GM19193 (cell line): ENCODE measurements around the gene ITPR2.
A peak's percentile ranks its signal among the peaks of the same experiment; 100 is the strongest.

Experiments
- POLR2A ChIP-seq: IDR thresholded peaks from 4 replicates; pipeline ENCODE4 v1.6.1; 2011; ENCODE audit not compliant: insufficient read depth, insufficient read length; ENCODE audit errors: extremely low read depth

The ITPR2 gene

GRCh38 chr12:26723379-26724308 is 109.3 kb downstream of the ITPR2 start:
- no peak for TF ChIP-seq POLR2A

- no peak for TF ChIP-seq POLR2A
Observed at GRCh38 chr12:26721800-26722199, 111.2 kb downstream of the ITPR2 start.

- no peak for TF ChIP-seq POLR2A
Observed at GRCh38 chr12:26719852-26720251, 113.1 kb downstream of the ITPR2 start.

GRCh38 chr12:26717757-26718156 is 115.2 kb downstream of the ITPR2 start:
- TF ChIP-seq POLR2A, result no peak

- TF ChIP-seq POLR2A, result no peak
Observed at GRCh38 chr12:26715232-26715631, 117.8 kb downstream of the ITPR2 start.

GRCh38 chr12:26713885-26714383 is 119.1 kb downstream of the ITPR2 start:
- TF ChIP-seq POLR2A, result peak; percentile 22

GRCh38 chr12:26712892-26713291 is 120.1 kb downstream of the ITPR2 start:
- TF ChIP-seq POLR2A, result no peak

GRCh38 chr12:26711569-26711968 is 121.4 kb downstream of the ITPR2 start:
- TF ChIP-seq POLR2A, result no peak

- no peak for TF ChIP-seq POLR2A
Observed at GRCh38 chr12:26711072-26711471, 121.9 kb downstream of the ITPR2 start.

- TF ChIP-seq POLR2A, result no peak
Observed at GRCh38 chr12:26705851-26706250, 127.1 kb downstream of the ITPR2 start.

GRCh38 chr12:26704684-26705460 is 128.1 kb downstream of the ITPR2 start:
- no peak for TF ChIP-seq POLR2A

- no peak for TF ChIP-seq POLR2A
Observed at GRCh38 chr12:26704214-26704613, 128.8 kb downstream of the ITPR2 start.

- TF ChIP-seq POLR2A, result no peak
Observed at GRCh38 chr12:26702741-26703140, 130.3 kb downstream of the ITPR2 start.

- TF ChIP-seq POLR2A, result no peak
Observed at GRCh38 chr12:26701604-26702215, 131.3 kb downstream of the ITPR2 start.

GRCh38 chr12:26700430-26700829 is 132.6 kb downstream of the ITPR2 start:
- TF ChIP-seq POLR2A, result no peak

- no peak for TF ChIP-seq POLR2A
Observed at GRCh38 chr12:26699237-26699636, 133.8 kb downstream of the ITPR2 start.

GRCh38 chr12:26698186-26698585 is 134.8 kb downstream of the ITPR2 start:
- no peak for TF ChIP-seq POLR2A
